ENCODE results near the gene TEX52. TPM values are rescaled to one million over a fixed set of nuclear protein-coding genes. Genes with fewer than 3 reads are reported as not detected.
A peak's percentile ranks its signal among the peaks of the same experiment; 100 is the strongest.

Gene TEX52
- total and polyA plus RNA-seq, 10 of the 15 experiments (the other 5 are each of a cell fraction or from before 2014, with no cell fraction given), result 0.23 TPM; not detected in 9

DNA sequence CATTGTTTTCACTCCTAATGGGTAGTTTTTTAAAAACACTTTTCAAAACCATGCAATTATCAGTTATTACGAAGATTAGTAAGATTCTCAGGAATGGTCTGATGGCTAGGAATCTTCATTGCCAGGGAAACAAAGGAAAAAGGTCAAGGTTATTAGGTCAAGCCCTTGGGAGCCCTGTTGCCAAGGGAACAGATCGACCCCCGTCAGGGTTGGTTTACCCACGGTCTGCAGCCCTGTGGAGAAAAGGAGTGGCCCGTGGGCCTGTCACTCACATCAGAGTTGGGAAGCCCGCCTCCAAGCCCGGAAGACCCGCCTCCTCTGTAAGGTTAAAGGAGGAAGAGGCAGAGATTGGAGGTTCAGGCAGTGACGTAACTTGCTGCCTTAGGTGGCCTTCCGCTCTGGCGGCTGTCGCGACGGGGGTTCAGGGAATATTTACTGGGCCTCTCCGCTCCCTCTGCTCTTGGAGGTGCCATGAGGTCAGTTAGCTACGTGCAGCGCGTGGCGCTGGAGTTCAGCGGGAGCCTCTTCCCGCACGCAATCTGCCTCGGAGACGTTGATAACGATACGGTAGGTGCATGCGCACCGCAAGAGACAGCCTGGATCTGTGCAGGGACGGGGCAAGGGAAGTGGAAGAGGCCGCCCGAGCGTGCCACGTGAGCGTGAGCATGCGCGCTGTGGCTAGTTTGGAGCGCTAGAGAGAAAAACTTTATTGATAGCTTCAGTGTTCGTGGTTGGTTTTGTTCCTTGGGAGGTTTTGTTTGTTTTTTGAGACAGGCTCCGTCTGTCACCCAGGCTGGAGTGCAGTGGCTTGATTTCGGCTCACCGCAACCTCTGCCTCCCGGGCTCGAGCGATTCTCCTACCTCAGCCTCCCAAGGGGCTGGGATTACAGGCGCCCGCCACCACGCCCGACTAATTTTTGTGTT is 44.3 kb downstream of the TEX52 start, which contains the start of gene ITFG2 (continued):
- TF ChIP-seq CHD2 (IDR thresholded peaks at IDR 0.05; ENCODE audit: borderline replicate concordance, low read depth, low read length), result peak; percentile 85; the same call in 1 of the 2 replicates
- TF ChIP-seq LARP7 (IDR thresholded peaks at IDR 0.05), result peak; percentile 84
- TF ChIP-seq EGR1 (IDR thresholded peaks at IDR 0.05; ENCODE audit: borderline replicate concordance in 1 of 2, low read depth in 2 of 2, low read length in 2 of 2), result peak in 1 of 2 experiments; percentile 24; a peak in 1 of 3 replicates
- peak; percentile 86 for TF ChIP-seq USF1 (IDR thresholded peaks at IDR 0.05; ENCODE audit: borderline replicate concordance, extremely low read length, insufficient read depth, low read depth, low read length)
- TF ChIP-seq NR2C1 (IDR thresholded peaks at IDR 0.05), result peak; percentile 92
- no peak for TF ChIP-seq RBBP5 (conservative IDR thresholded peaks at IDR 0.05)
- TF ChIP-seq, protein P1, sequence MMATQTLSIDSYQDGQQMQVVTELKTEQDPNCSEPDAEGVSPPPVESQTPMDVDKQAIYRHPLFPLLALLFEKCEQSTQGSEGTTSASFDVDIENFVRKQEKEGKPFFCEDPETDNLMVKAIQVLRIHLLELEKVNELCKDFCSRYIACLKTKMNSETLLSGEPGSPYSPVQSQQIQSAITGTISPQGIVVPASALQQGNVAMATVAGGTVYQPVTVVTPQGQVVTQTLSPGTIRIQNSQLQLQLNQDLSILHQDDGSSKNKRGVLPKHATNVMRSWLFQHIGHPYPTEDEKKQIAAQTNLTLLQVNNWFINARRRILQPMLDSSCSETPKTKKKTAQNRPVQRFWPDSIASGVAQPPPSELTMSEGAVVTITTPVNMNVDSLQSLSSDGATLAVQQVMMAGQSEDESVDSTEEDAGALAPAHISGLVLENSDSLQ (IDR thresholded peaks at IDR 0.05), result peak; percentile 100
- TF ChIP-seq, protein P2, sequence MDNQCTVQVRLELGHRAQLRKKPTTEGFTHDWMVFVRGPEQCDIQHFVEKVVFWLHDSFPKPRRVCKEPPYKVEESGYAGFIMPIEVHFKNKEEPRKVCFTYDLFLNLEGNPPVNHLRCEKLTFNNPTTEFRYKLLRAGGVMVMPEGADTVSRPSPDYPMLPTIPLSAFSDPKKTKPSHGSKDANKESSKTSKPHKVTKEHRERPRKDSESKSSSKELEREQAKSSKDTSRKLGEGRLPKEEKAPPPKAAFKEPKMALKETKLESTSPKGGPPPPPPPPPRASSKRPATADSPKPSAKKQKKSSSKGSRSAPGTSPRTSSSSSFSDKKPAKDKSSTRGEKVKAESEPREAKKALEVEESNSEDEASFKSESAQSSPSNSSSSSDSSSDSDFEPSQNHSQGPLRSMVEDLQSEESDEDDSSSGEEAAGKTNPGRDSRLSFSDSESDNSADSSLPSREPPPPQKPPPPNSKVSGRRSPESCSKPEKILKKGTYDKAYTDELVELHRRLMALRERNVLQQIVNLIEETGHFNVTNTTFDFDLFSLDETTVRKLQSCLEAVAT (IDR thresholded peaks at IDR 0.05), result peak; percentile 89
- TF ChIP-seq SPI1 (IDR thresholded peaks at IDR 0.05; ENCODE audit: borderline replicate concordance, insufficient read depth, low read depth, low read length), result peak; percentile 75
- peak; percentile 89; the same call in 1 of the 2 replicates for TF ChIP-seq ZNF207 (IDR thresholded peaks at IDR 0.05; ENCODE audit: borderline replicate concordance)
- TF ChIP-seq USF2 (IDR thresholded peaks at IDR 0.05; ENCODE audit: borderline replicate concordance, low read depth, low read length), result peak; percentile 72
- peak; percentile 71 for TF ChIP-seq FOXK2 (IDR thresholded peaks at IDR 0.05)
- TF ChIP-seq CEBPZ (IDR thresholded peaks at IDR 0.05; ENCODE audit: low read depth, low read length), result peak; percentile 85
- 0 out of 2 replicates have a peak, but pooled peaks have one; percentile 41 for TF ChIP-seq TBL1XR1 (IDR thresholded peaks at IDR 0.05; ENCODE audit: low read depth, low read length)
- no peak for TF ChIP-seq ZNF592 (IDR thresholded peaks at IDR 0.05)
